HEK293T (cell line): Measurements from ENCODE around the gene XG.
"Not testable (repeated sequence)": the region's sequence is repeated elsewhere in the genome, so short reads cannot be mapped to it uniquely, and the experiment has no call there.

Experiments used
- CTCF ChIA-PET: fragments of 350-600 bp; formaldehyde crosslinking; extraction: SDS; loops from one replicate; lab custom pipeline; 2021; ENCODE audit warnings: antibody characterized with exemption, inconsistent platforms; lab: Yijun Ruan, JAX
- POLR2A ChIA-PET: fragments of 350-600 bp; formaldehyde crosslinking; extraction: SDS; loops from one replicate; lab custom pipeline; 2020; ENCODE audit warnings: antibody characterized with exemption, inconsistent platforms; lab: Yijun Ruan, JAX
- DNase-seq: peaks from one replicate; pipeline ENCODE4 v3.0.0; 2012; ENCODE audit warnings: mixed read lengths; ENCODE audit errors: extremely low spot score
- ARNT ChIP-seq: fragments of 450-650 bp; IDR thresholded peaks from 2 replicates; pipeline ENCODE4 v1.6.1; 2017; ENCODE audit warnings: mild to moderate bottlenecking
- BHLHE40 ChIP-seq: fragments of 450-650 bp; IDR thresholded peaks from 2 replicates; pipeline ENCODE4 v1.6.1; 2016; ENCODE audit warnings: mild to moderate bottlenecking, moderate library complexity, borderline replicate concordance
- CTBP1 ChIP-seq: fragments of 450-650 bp; IDR thresholded peaks from 2 replicates; pipeline ENCODE4 v1.6.1; 2016; ENCODE audit warnings: borderline replicate concordance
- ELF4 ChIP-seq: fragments of 450-650 bp; IDR thresholded peaks from 2 replicates; pipeline ENCODE4 v1.6.1; 2017; ENCODE audit warnings: antibody characterized with exemption
- FOXA1 ChIP-seq: fragments of 450-650 bp; IDR thresholded peaks from 2 replicates; pipeline ENCODE4 v1.6.1; 2016; ENCODE audit warnings: mild to moderate bottlenecking
- FOXK2 ChIP-seq: fragments of 450-650 bp; IDR thresholded peaks from 2 replicates; pipeline ENCODE4 v1.6.1; 2016; ENCODE audit warnings: mild to moderate bottlenecking
- FOXM1 ChIP-seq: fragments of 450-650 bp; IDR thresholded peaks from 2 replicates; pipeline ENCODE4 v1.6.1; 2017; ENCODE audit warnings: mild to moderate bottlenecking, borderline replicate concordance
- HDGF ChIP-seq: fragments of 450-650 bp; IDR thresholded peaks from 2 replicates; pipeline ENCODE4 v1.6.1; 2017; ENCODE audit warnings: antibody characterized with exemption, borderline replicate concordance
- L3MBTL2 ChIP-seq: fragments of 450-650 bp; conservative IDR thresholded peaks from 2 replicates; pipeline ENCODE4 v1.6.1; 2016; ENCODE audit warnings: mild to moderate bottlenecking
- LEF1 ChIP-seq: fragments of 450-650 bp; IDR thresholded peaks from 2 replicates; pipeline ENCODE4 v1.6.1; 2017; ENCODE audit warnings: mild to moderate bottlenecking, borderline replicate concordance
- NFRKB ChIP-seq: fragments of 450-650 bp; IDR thresholded peaks from 2 replicates; pipeline ENCODE4 v1.6.1; 2016; ENCODE audit warnings: mild to moderate bottlenecking, moderate library complexity
- PKNOX1 ChIP-seq: fragments of 450-650 bp; IDR thresholded peaks from 2 replicates; pipeline ENCODE4 v1.6.1; 2016
- SP1 ChIP-seq: fragments of 450-650 bp; IDR thresholded peaks from 2 replicates; pipeline ENCODE4 v1.6.1; 2017
- SUZ12 ChIP-seq: fragments of 450-650 bp; IDR thresholded peaks from 2 replicates; pipeline ENCODE4 v1.6.1; 2016; ENCODE audit warnings: mild to moderate bottlenecking
- TARDBP ChIP-seq: fragments of 450-650 bp; IDR thresholded peaks from 2 replicates; pipeline ENCODE4 v1.6.1; 2016
- ZNF384 ChIP-seq: fragments of 450-650 bp; IDR thresholded peaks from 2 replicates; pipeline ENCODE4 v1.6.1; 2016

The XG gene

DNA sequence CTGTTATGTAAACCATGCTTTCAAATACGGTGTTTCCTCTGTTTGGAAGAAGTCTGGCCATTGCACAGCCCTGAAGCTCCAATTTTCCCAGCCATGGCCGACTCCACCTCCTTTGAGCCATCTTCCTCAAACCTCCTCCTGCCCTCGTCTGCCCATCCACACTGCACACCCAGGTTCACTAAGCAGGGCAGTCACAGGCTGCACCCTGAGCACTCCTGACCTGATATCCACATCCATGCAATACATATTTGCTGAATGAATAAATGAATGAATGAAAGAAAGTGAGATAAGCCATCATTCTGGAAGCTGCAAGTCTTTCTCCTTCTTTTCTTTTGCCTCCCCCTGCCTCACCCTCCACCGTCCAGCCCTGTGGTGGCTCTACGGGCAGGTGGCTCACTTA is 22.2 kb downstream of the XG start:
- ChIA-PET POLR2A (no interaction called here), CTCF (no interaction called here)
- TF ChIP-seq TARDBP, result no peak
- TF ChIP-seq LEF1, result no peak
- TF ChIP-seq FOXA1, result no peak
- no peak for TF ChIP-seq ZNF384
- TF ChIP-seq HDGF, result no peak
- TF ChIP-seq ELF4, result no peak
- no peak for TF ChIP-seq SUZ12
- TF ChIP-seq FOXK2, result no peak
- no peak for TF ChIP-seq FOXM1
- no peak for TF ChIP-seq BHLHE40
- no peak for TF ChIP-seq SP1
- no peak for TF ChIP-seq NFRKB
- no peak for TF ChIP-seq ARNT
- TF ChIP-seq L3MBTL2, result no peak
- DNase-seq, result no peak

DNA sequence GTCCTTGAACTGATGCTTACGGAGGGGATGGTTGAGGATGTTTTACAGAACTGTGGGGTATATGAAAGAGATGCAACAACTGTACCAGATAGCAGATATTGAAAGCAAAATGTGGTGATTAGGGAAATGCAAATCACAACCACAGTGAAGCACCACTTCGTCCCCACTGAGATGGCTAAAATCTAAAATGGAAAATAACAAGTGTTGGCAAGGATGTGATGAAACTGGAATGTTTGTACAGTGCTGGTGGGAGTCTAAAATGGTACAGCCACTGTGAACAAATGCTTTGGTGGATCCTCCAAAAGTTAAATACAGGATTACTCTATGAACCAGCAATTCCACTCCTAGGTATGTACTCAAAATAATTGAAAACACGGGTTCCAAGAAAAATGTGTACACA is 22.9 kb downstream of the XG start:
- ChIA-PET CTCF (no interaction called here), POLR2A (no interaction called here)
- no peak for DNase-seq
- TF ChIP-seq HDGF (no peak), NFRKB (no peak), BHLHE40 (no peak), PKNOX1 (no peak)

DNA sequence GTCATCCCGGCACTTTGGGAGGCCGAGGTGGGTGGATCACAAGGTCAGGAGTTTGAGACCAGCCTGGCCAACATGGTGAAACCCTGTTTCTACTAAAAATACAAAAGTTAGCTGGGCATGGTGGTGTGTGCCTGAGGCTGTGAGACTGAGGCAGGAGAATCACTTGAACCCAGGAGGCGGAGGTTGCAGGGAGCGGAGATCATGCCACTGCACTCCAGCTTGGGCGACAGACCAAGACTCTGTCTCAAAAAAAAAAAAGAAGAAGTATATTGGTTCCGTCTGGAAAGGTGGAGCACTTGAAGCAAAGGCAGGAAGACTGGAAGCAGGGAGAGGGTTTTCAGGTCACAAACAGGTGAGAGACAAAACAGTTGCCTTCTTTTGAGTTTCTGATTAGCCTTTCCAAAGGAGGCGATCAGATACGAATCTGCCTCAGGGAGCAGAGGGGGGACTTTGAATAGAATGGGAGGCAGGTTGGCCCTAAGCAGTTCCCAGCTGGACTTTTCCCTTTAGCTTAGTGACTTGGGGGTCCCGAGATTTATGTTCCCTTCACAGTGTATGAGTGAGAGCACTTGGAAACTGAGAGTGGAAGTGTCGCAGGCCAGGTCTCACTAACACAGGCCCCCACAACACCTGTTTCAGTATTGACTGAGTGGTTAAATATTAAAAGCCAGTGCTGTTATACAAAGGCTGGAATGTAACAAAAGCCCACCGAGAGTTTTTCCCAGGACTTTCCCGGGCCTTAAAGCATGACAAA is 28.8 kb downstream of the XG start:
- DNase-seq, CTCF ChIA-PET, POLR2A ChIA-PET: not testable (repeated sequence)

GRCh38 chrX:2781226-2781571 is 29.4 kb downstream of the XG start:
- ChIA-PET CTCF (no interaction called here), POLR2A (no interaction called here)
- DNase-seq, result no peak
- TF ChIP-seq SP1 (no peak), TARDBP (no peak), ARNT (no peak), ELF4 (no peak), HDGF (no peak), L3MBTL2 (no peak), PKNOX1 (no peak), CTBP1 (no peak), FOXA1 (no peak), ZNF384 (no peak), FOXK2 (no peak)

DNA sequence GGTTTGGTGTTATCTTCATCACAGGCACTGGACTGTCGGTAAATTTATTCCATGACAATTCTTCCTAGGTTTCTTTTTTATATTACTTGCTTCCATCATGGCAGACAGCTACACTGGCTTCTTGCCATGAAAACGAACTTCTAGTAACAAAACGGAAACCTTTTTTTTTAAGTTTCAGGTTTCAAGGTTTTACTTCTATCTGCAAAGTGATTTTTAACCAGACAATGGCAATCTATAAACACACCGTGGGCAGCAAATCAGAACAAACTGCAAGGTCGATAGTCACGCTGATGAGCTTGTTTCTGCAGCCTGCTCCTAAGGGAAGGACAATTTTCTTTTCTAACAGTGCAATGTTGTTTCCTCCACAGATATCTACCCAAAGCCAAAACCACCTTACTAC is 29.9 kb downstream of the XG start:
- TF ChIP-seq CTBP1 (no peak), ARNT (no peak), FOXA1 (no peak), FOXM1 (no peak), L3MBTL2 (no peak), PKNOX1 (no peak), SUZ12 (no peak), FOXK2 (no peak), BHLHE40 (no peak), HDGF (no peak), ELF4 (no peak), LEF1 (no peak), TARDBP (no peak), SP1 (no peak), NFRKB (no peak), ZNF384 (no peak)
- POLR2A ChIA-PET, result no interaction called here
- CTCF ChIA-PET, result no interaction called here
- no peak for DNase-seq

DNA sequence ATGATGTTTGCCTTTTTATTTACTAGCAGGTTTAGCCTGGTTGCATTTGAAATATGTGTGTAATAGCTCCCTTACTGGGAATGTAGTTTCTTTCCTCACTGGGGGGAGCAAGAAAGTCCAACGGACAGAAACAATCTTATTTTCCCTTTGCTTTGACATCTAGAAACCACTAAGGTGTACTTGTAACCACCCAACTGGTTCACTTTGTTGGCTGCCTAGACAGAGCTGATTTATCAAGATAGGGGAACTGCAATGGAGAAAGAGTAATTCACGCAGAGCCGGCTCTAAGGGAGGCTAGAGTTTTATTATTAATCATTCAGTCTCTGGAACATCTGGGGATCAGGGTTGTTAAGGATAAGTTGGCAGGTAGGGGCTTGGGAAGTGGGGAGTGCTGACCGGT is 30.3 kb downstream of the XG start:
- POLR2A ChIA-PET, result no interaction called here
- CTCF ChIA-PET, result no interaction called here
- TF ChIP-seq BHLHE40, result no peak
- TF ChIP-seq HDGF, result no peak
- no peak for TF ChIP-seq PKNOX1
- TF ChIP-seq CTBP1, result no peak
- TF ChIP-seq ARNT, result no peak
- no peak for TF ChIP-seq LEF1
- TF ChIP-seq L3MBTL2, result no peak
- no peak for TF ChIP-seq TARDBP
- TF ChIP-seq NFRKB, result no peak
- TF ChIP-seq SUZ12, result no peak
- TF ChIP-seq SP1, result no peak
- no peak for TF ChIP-seq FOXA1
- no peak for TF ChIP-seq FOXK2
- TF ChIP-seq ELF4, result no peak
- no peak for TF ChIP-seq ZNF384
- no peak for TF ChIP-seq FOXM1
- DNase-seq, result no peak
